Activated naive CD8-positive, alpha-beta T cell treated with anti-CD3 and anti-CD28 coated beads for 36 hours (primary cell): ENCODE measurements around the gene PITX1. TPM values are rescaled to one million over a fixed set of nuclear protein-coding genes. Genes with fewer than 3 reads are reported as not detected.

ENCODE experiments used
- DNase-seq: peaks from one replicate; pipeline ENCODE4 v3.0.0; 2021
- H3K27ac Mint-ChIP-seq: one replicate; pipeline ENCODE4 v1.8.0; 2022; ENCODE audit warnings: mild to moderate bottlenecking, moderate library complexity, mixed read lengths
- H3K27me3 Mint-ChIP-seq: one replicate; pipeline ENCODE4 v1.8.0; 2022; ENCODE audit warnings: mild to moderate bottlenecking, mixed read lengths
- H3K36me3 Mint-ChIP-seq: one replicate; pipeline ENCODE4 v1.8.0; 2021; ENCODE audit warnings: mild to moderate bottlenecking, mixed read lengths
- H3K4me1 Mint-ChIP-seq: one replicate; pipeline ENCODE4 v1.8.0; 2021; ENCODE audit warnings: mixed read lengths
- H3K4me3 Mint-ChIP-seq: one replicate; pipeline ENCODE4 v1.8.0; 2022; ENCODE audit warnings: mild to moderate bottlenecking, moderate library complexity, mixed read lengths
- H3K9me3 Mint-ChIP-seq: one replicate; pipeline ENCODE4 v1.8.0; 2022; ENCODE audit warnings: mixed read lengths
- total RNA-seq, 2 experiments: library from RNA; stranded (reverse); gene quantifications; one replicate each; pipeline ENCODE4 v1.2.3, GENCODE V29; 2021

Gene PITX1
- total RNA-seq, 2 experiments from 2014 or later: not detected

GRCh38 chr5:135030956-135031812 lies 2.8 kb downstream of the PITX1 start:
- peak overlapping the region; percentile 48 for H3K4me3 Mint-ChIP-seq
- H3K9me3 Mint-ChIP-seq: peaks cover 7% of the 10 kb centered on the region
- H3K36me3 Mint-ChIP-seq: peaks cover 3% of the 10 kb centered on the region
- H3K27ac Mint-ChIP-seq: no peak overlapping the region
- DNase-seq: peak; percentile 31
- peaks cover 39% of the 10 kb centered on the region for H3K4me1 Mint-ChIP-seq
- peaks cover 85% of the 10 kb centered on the region for H3K27me3 Mint-ChIP-seq

GRCh38 chr5:135030123-135030955 lies 3.7 kb downstream of the PITX1 start:
- H3K4me1 Mint-ChIP-seq: peaks cover 39% of the 10 kb centered on the region
- H3K27ac Mint-ChIP-seq: no peak overlapping the region
- H3K4me3 Mint-ChIP-seq: peak overlapping the region; percentile 48
- peaks cover 85% of the 10 kb centered on the region for H3K27me3 Mint-ChIP-seq
- peaks cover 3% of the 10 kb centered on the region for H3K36me3 Mint-ChIP-seq
- no peak for DNase-seq
- peaks cover 7% of the 10 kb centered on the region for H3K9me3 Mint-ChIP-seq

- Mint-ChIP-seq H3K27me3 (peaks cover 82% of the 10 kb centered on the region), H3K27ac (no peak overlapping the region), H3K9me3 (peaks cover 7% of the 10 kb centered on the region), H3K36me3 (peaks cover 3% of the 10 kb centered on the region), H3K4me1 (peaks cover 34% of the 10 kb centered on the region), H3K4me3 (no peak overlapping the region)
- DNase-seq: no peak
These were observed 4.4 kb downstream of the PITX1 start for GRCh38 chr5:135029477-135030122.

- Mint-ChIP-seq H3K27me3 (peaks cover 78% of the 10 kb centered on the region), H3K27ac (no peak overlapping the region), H3K4me3 (no peak overlapping the region), H3K4me1 (peaks cover 32% of the 10 kb centered on the region), H3K9me3 (peaks cover 7% of the 10 kb centered on the region), H3K36me3 (peaks cover 3% of the 10 kb centered on the region)
- no peak for DNase-seq
These were observed 5.1 kb downstream of the PITX1 start for GRCh38 chr5:135028791-135029476.

GRCh38 chr5:135027697-135028615 lies 6.1 kb downstream of the PITX1 start:
- no peak overlapping the region for H3K4me3 Mint-ChIP-seq
- peaks cover 3% of the 10 kb centered on the region for H3K36me3 Mint-ChIP-seq
- H3K4me1 Mint-ChIP-seq: peaks cover 27% of the 10 kb centered on the region
- H3K27ac Mint-ChIP-seq: no peak overlapping the region
- H3K27me3 Mint-ChIP-seq: peaks cover 72% of the 10 kb centered on the region
- no peak for DNase-seq
- peaks cover 7% of the 10 kb centered on the region for H3K9me3 Mint-ChIP-seq

- H3K4me1 Mint-ChIP-seq: peaks cover 24% of the 10 kb centered on the region
- no peak for DNase-seq
- peaks cover 67% of the 10 kb centered on the region for H3K27me3 Mint-ChIP-seq
- no peak overlapping the region for H3K4me3 Mint-ChIP-seq
- peaks cover 7% of the 10 kb centered on the region for H3K9me3 Mint-ChIP-seq
- H3K36me3 Mint-ChIP-seq: peaks cover 3% of the 10 kb centered on the region
- H3K27ac Mint-ChIP-seq: no peak overlapping the region
These were observed 6.7 kb downstream of the PITX1 start for GRCh38 chr5:135027266-135027696.

- no peak overlapping the region for H3K4me3 Mint-ChIP-seq
- DNase-seq: no peak
- peaks cover 7% of the 10 kb centered on the region for H3K9me3 Mint-ChIP-seq
- no peak overlapping the region for H3K27ac Mint-ChIP-seq
- peaks cover 20% of the 10 kb centered on the region for H3K4me1 Mint-ChIP-seq
- peaks cover 62% of the 10 kb centered on the region for H3K27me3 Mint-ChIP-seq
- peaks cover 3% of the 10 kb centered on the region for H3K36me3 Mint-ChIP-seq
These were observed 7.3 kb downstream of the PITX1 start for GRCh38 chr5:135026645-135027265.

GRCh38 chr5:135025730-135026644 lies 8.0 kb downstream of the PITX1 start:
- no peak overlapping the region for H3K27ac Mint-ChIP-seq
- H3K4me1 Mint-ChIP-seq: peaks cover 16% of the 10 kb centered on the region
- no peak overlapping the region for H3K4me3 Mint-ChIP-seq
- peaks cover 3% of the 10 kb centered on the region for H3K36me3 Mint-ChIP-seq
- peaks cover 54% of the 10 kb centered on the region for H3K27me3 Mint-ChIP-seq
- no peak for DNase-seq
- H3K9me3 Mint-ChIP-seq: peaks cover 7% of the 10 kb centered on the region

GRCh38 chr5:135024956-135025729 lies 8.9 kb downstream of the PITX1 start:
- peaks cover 46% of the 10 kb centered on the region for H3K27me3 Mint-ChIP-seq
- no peak overlapping the region for H3K27ac Mint-ChIP-seq
- H3K4me1 Mint-ChIP-seq: peaks cover 10% of the 10 kb centered on the region
- peaks cover 7% of the 10 kb centered on the region for H3K9me3 Mint-ChIP-seq
- no peak for DNase-seq
- H3K4me3 Mint-ChIP-seq: no peak overlapping the region
- H3K36me3 Mint-ChIP-seq: peaks cover 3% of the 10 kb centered on the region

GRCh38 chr5:135020111-135020895 lies 13.7 kb downstream of the PITX1 start:
- H3K4me3 Mint-ChIP-seq: no peak overlapping the region
- H3K4me1 Mint-ChIP-seq: no peaks in the 10 kb centered on the region
- peaks cover 6% of the 10 kb centered on the region for H3K27me3 Mint-ChIP-seq
- no peak overlapping the region for H3K27ac Mint-ChIP-seq
- DNase-seq: no peak
- H3K36me3 Mint-ChIP-seq: no peaks in the 10 kb centered on the region
- H3K9me3 Mint-ChIP-seq: no peaks in the 10 kb centered on the region

GRCh38 chr5:135019314-135019713 lies 14.7 kb downstream of the PITX1 start:
- DNase-seq: no peak
- H3K36me3 Mint-ChIP-seq: no peaks in the 10 kb centered on the region

More at GRCh38 chr5:135019314-135019713, 14.7 kb downstream of the PITX1 start:
- Mint-ChIP-seq H3K27ac (no peak overlapping the region), H3K4me3 (no peak overlapping the region), H3K27me3 (no peaks in the 10 kb centered on the region), H3K4me1 (no peaks in the 10 kb centered on the region), H3K9me3 (no peaks in the 10 kb centered on the region)
